HL-60 (cell line): ENCODE measurements around the gene IFNA4.

Source experiments
- DNase-seq, 2 experiments: peaks; one replicate each; pipeline ENCODE4 v3.0.0-alpha.2; 2010 to 2020; ENCODE audit warnings: low read depth in 1 of 2, low spot score in 1 of 2
- H3K27ac ChIP-seq: fragments of 250-450 bp; sonication (Bioruptor Pico); replicated peaks from 2 replicates; pipeline ENCODE4 v1.5.1; 2020; ENCODE audit warnings: mild to moderate bottlenecking, moderate library complexity
- H3K27me3 ChIP-seq: fragments of 250-450 bp; sonication (Bioruptor Pico); 2 replicates; pipeline ENCODE4 v1.5.1; 2021; ENCODE audit warnings: mild to moderate bottlenecking, moderate library complexity; ENCODE audit not compliant: insufficient read depth, poor library complexity, severe bottlenecking
- H3K4me3 ChIP-seq: replicated peaks from 2 replicates; pipeline ENCODE4 v1.5.1; 2011; ENCODE audit warnings: mild to moderate bottlenecking, control low read depth, low read length; ENCODE audit not compliant: insufficient read depth
- GABPA ChIP-seq: IDR thresholded peaks from 2 replicates; pipeline ENCODE4 v1.6.1; 2012; ENCODE audit warnings: low read depth
- POLR2AphosphoS5 ChIP-seq: IDR thresholded peaks from 2 replicates; pipeline ENCODE4 v1.6.1; 2012; ENCODE audit warnings: low read depth
- SPI1 ChIP-seq: IDR thresholded peaks from 2 replicates; pipeline ENCODE4 v1.6.1; 2012; ENCODE audit warnings: low read depth, mild to moderate bottlenecking, borderline replicate concordance
- TF ChIP-seq, protein P1 (sequence below): IDR thresholded peaks from one replicate; pipeline ENCODE4 v1.5.1; 2011; ENCODE audit warnings: low read length, control low read depth, inconsistent platforms; ENCODE audit not compliant: insufficient read depth
- TF ChIP-seq, protein P2 (sequence below): IDR thresholded peaks from 2 replicates; pipeline ENCODE4 v1.6.1; 2012; ENCODE audit warnings: low read depth; ENCODE audit not compliant: insufficient replicate concordance

Gene IFNA4

DNA sequence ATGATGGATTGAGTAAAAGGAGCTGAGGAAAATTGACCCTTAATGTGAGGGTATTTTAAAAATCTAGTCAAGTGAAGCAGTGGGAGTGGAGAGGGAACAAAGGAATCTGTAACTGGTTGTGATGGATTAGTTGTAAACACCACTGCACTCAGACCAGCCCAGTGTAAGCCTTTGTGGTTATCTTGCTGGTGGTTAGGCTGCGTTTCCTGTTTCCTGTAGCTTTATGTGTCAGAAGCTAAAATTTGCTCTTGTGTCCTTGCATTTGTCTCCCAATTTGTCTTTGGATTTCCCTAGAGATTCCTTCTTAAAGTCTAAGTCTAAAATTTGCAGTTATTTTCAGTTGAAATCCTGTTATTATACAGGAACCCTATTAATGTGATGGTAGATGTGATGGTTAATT lies 27.2 kb downstream of the IFNA4 start:
- no peak for TF ChIP-seq POLR2AphosphoS5
- TF ChIP-seq, protein P1, sequence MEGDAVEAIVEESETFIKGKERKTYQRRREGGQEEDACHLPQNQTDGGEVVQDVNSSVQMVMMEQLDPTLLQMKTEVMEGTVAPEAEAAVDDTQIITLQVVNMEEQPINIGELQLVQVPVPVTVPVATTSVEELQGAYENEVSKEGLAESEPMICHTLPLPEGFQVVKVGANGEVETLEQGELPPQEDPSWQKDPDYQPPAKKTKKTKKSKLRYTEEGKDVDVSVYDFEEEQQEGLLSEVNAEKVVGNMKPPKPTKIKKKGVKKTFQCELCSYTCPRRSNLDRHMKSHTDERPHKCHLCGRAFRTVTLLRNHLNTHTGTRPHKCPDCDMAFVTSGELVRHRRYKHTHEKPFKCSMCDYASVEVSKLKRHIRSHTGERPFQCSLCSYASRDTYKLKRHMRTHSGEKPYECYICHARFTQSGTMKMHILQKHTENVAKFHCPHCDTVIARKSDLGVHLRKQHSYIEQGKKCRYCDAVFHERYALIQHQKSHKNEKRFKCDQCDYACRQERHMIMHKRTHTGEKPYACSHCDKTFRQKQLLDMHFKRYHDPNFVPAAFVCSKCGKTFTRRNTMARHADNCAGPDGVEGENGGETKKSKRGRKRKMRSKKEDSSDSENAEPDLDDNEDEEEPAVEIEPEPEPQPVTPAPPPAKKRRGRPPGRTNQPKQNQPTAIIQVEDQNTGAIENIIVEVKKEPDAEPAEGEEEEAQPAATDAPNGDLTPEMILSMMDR = no peak
- peak; percentile 21; the same call in 1 of the 2 replicates for TF ChIP-seq SPI1
- TF ChIP-seq, protein P2, sequence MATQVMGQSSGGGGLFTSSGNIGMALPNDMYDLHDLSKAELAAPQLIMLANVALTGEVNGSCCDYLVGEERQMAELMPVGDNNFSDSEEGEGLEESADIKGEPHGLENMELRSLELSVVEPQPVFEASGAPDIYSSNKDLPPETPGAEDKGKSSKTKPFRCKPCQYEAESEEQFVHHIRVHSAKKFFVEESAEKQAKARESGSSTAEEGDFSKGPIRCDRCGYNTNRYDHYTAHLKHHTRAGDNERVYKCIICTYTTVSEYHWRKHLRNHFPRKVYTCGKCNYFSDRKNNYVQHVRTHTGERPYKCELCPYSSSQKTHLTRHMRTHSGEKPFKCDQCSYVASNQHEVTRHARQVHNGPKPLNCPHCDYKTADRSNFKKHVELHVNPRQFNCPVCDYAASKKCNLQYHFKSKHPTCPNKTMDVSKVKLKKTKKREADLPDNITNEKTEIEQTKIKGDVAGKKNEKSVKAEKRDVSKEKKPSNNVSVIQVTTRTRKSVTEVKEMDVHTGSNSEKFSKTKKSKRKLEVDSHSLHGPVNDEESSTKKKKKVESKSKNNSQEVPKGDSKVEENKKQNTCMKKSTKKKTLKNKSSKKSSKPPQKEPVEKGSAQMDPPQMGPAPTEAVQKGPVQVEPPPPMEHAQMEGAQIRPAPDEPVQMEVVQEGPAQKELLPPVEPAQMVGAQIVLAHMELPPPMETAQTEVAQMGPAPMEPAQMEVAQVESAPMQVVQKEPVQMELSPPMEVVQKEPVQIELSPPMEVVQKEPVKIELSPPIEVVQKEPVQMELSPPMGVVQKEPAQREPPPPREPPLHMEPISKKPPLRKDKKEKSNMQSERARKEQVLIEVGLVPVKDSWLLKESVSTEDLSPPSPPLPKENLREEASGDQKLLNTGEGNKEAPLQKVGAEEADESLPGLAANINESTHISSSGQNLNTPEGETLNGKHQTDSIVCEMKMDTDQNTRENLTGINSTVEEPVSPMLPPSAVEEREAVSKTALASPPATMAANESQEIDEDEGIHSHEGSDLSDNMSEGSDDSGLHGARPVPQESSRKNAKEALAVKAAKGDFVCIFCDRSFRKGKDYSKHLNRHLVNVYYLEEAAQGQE = no peak
- no peak for TF ChIP-seq GABPA
- Histone ChIP-seq H3K27ac (no peak overlapping the region), H3K27me3 (no peaks in the 10 kb centered on the region), H3K4me3 (no peak overlapping the region)
- DNase-seq = peak in 1 of 2 experiments; percentile 45

DNA sequence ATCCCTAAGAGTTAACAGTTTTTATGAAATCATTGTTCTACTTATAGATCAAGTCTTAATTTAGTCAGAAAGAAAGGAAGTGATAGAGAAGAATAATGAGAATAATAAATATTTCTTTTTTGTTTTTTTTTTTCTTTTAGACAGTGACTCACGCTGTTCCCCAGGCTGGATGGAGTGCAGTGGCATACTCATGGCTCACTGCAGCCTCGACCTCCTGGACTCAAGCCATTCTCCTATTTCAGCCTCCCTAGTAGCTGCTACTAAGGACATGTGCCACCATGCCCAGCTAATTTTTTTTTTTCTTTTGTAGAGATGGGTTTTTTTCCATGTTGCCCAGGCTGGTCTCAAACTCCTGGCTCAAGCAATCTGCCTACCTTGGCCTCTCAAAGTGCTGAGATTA lies 31.9 kb downstream of the IFNA4 start:
- no peak overlapping the region for H3K27ac ChIP-seq
- DNase-seq = no peak
- no peak for TF ChIP-seq POLR2AphosphoS5
- TF ChIP-seq, protein P2 = no peak
- no peak overlapping the region for H3K4me3 ChIP-seq
- H3K27me3 ChIP-seq = no peaks in the 10 kb centered on the region

DNA sequence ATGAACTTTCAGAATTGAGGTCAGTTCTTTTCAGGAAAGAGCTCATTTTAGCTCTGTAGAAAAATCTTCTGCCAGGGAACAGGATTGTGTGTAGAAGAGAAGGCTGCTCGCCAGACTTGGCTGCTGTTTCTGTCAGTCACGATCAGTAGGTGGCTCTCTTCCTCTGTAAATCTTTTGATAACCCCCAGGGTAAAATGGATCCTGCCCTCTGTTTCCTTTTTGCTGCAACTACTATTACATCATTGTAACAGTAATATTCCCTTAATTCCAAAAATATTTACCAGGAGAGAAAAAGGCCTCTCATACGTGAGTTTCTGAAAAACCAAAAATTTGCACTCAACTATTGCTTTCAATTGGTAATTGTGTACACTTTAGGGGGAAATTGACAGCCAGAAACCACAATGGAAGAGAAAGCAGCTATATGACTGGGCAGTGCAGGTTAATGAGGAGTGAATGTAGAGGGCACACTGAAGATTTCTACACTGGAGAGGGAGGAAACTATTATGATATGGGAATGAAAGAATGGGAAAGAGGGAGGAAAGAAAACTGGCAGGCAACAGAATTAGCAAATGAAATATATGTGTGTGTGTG lies 33.3 kb downstream of the IFNA4 start:
- peak; percentile 8 to 39 for DNase-seq
- TF ChIP-seq, protein P1 = no peak
- no peak for TF ChIP-seq GABPA
- TF ChIP-seq SPI1 = no peak
- no peak for TF ChIP-seq POLR2AphosphoS5
- TF ChIP-seq, protein P2 = no peak
- peak overlapping the region; percentile 44 for H3K27ac ChIP-seq

More for the DNA sequence above, 33.3 kb downstream of the IFNA4 start:
- no peak overlapping the region for H3K4me3 ChIP-seq
- no peaks in the 10 kb centered on the region for H3K27me3 ChIP-seq
